Measurements from ENCODE around the gene TBC1D23.

TBC1D23 gene

DNA sequence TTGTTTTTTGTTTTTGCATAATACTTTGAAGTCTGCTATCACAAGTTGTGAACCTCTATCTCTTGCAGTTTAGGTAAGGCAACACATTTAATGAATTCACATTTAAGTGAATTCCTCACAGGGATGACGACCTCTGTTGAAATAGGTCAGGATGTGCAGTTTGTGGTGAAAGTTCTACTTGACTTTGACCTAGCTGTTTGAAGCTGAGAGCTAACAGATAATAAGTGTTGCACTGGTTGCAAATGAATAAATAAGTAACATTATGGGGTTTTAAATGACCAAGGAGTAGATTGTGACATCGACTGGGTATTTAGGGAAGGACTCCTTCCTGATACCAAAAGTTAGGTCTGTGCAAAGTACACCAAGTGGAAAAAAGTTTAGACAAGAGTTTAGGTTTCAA, 97.6 kb downstream of the TBC1D23 start:
- TF ChIP-seq CTCF (IDR thresholded peaks at IDR 0.05; ENCODE audit: insufficient read depth, low read length, missing control alignments) = no peak
- DNase-seq (ENCODE audit: low read depth, low spot score) = no peak
- no peak overlapping the region for H3K4me3 ChIP-seq (ENCODE audit: low read depth, low read length)
- CTCF ChIA-PET = no interaction called here
- POLR2A ChIA-PET = no interaction called here

- no peak for DNase-seq (ENCODE audit: low read depth, low spot score)
- POLR2A ChIA-PET = no interaction called here
- TF ChIP-seq CTCF (IDR thresholded peaks at IDR 0.05; ENCODE audit: insufficient read depth, low read length, missing control alignments) = no peak
- H3K4me3 ChIP-seq (ENCODE audit: low read depth, low read length) = no peak overlapping the region
- CTCF ChIA-PET = interaction anchor here (1.3 kb wide), 1 partner anchor 9 kb away, joined by 3 read pairs; no protein-coding TSS in a partner anchor
These were observed 98.2 kb downstream of the TBC1D23 start for GRCh38 chr3:100359035-100359434.

GRCh38 chr3:100360757-100361496, 100.1 kb downstream of the TBC1D23 start:
- no peak for TF ChIP-seq CTCF (IDR thresholded peaks at IDR 0.05; ENCODE audit: insufficient read depth, low read length, missing control alignments)
- H3K4me3 ChIP-seq (ENCODE audit: low read depth, low read length) = no peak overlapping the region
- ChIA-PET CTCF (interaction anchor here (1.0 to 1.3 kb wide), 3 partner anchors 11 to 16 kb away, joined by 3 to 4 read pairs (median 3); no protein-coding TSS in a partner anchor), POLR2A (no interaction called here)
- DNase-seq (ENCODE audit: low read depth, low spot score) = no peak

GRCh38 chr3:100361897-100362296, 101.1 kb downstream of the TBC1D23 start:
- DNase-seq (ENCODE audit: low read depth, low spot score) = no peak
- TF ChIP-seq CTCF (IDR thresholded peaks at IDR 0.05; ENCODE audit: insufficient read depth, low read length, missing control alignments) = no peak
- ChIA-PET POLR2A (no interaction called here), CTCF (interaction anchor here (1.2 kb wide), 1 partner anchor 13 kb away, joined by 4 read pairs; no protein-coding TSS in a partner anchor)
- H3K4me3 ChIP-seq (ENCODE audit: low read depth, low read length) = no peak overlapping the region

- DNase-seq (ENCODE audit: low read depth, low spot score) = no peak
- TF ChIP-seq CTCF (IDR thresholded peaks at IDR 0.05; ENCODE audit: insufficient read depth, low read length, missing control alignments) = no peak
- ChIA-PET POLR2A (interaction anchor here (0.9 kb wide), 1 partner anchor 9 kb away, joined by 4 read pairs; no protein-coding TSS in a partner anchor), CTCF (interaction anchor here (0.7 to 1.6 kb wide), 3 partner anchors 14 to 533 kb away, joined by 3 read pairs; no protein-coding TSS in a partner anchor)
- H3K4me3 ChIP-seq (ENCODE audit: low read depth, low read length) = no peak overlapping the region
These were observed 103.6 kb downstream of the TBC1D23 start for GRCh38 chr3:100364421-100364820.

DNA sequence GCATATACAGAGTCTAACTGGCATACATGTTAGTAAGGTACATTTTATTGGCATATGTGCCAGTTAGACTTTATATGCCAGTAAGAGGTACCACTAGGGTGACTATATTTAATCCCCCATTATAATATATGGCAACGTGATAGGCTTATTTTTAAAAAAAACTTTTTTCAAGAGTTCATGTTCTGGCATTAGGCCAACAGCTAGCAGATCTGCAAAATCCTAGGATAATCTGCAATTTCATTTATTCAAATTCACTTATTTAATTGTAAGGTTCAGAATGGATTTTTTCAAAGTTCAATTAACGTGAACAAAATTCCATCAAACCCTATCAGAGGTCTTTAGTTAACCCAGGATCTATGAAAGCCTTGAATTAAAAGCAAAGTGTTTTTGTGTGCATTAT, 105.6 kb downstream of the TBC1D23 start:
- CTCF ChIA-PET = no interaction called here
- no peak for DNase-seq (ENCODE audit: low read depth, low spot score)
- H3K4me3 ChIP-seq (ENCODE audit: low read depth, low read length) = no peak overlapping the region
- POLR2A ChIA-PET = no interaction called here
- no peak for TF ChIP-seq CTCF (IDR thresholded peaks at IDR 0.05; ENCODE audit: insufficient read depth, low read length, missing control alignments)

All from AG04449 (cell line).